ENCODE measurements around the gene RUBCNL.

RUBCNL gene

DNA sequence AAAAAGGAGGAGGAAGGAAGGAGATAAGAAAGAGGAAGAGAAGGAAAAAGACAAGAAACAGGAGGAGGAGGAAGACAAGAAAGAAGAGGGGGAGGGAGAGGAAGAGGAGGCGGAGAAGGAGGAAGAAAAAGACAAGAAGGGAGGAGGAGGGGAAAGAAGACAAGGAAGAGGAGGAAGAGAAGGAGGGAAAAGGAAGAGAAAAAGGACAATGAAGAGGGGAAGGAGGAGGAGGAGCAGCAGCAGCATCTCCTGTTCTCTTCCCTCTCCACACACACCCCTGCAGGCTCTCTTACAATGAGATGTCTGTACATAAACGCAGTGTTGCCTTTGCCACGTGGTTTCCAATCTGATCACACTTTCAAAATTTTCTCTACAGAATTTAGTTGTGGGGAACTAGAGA, 66.6 kb downstream of the RUBCNL start:
- no peak overlapping the region for H3K27ac ChIP-seq (ENCODE audit: low read depth, low read length, poor library complexity, severe bottlenecking)
- no peaks in the 10 kb centered on the region for H3K27me3 ChIP-seq (ENCODE audit: insufficient read depth, low read length)
- no peak for TF ChIP-seq EZH2 (IDR thresholded peaks at IDR 0.05; ENCODE audit: borderline replicate concordance, low read length)
- TF ChIP-seq, protein P1, sequence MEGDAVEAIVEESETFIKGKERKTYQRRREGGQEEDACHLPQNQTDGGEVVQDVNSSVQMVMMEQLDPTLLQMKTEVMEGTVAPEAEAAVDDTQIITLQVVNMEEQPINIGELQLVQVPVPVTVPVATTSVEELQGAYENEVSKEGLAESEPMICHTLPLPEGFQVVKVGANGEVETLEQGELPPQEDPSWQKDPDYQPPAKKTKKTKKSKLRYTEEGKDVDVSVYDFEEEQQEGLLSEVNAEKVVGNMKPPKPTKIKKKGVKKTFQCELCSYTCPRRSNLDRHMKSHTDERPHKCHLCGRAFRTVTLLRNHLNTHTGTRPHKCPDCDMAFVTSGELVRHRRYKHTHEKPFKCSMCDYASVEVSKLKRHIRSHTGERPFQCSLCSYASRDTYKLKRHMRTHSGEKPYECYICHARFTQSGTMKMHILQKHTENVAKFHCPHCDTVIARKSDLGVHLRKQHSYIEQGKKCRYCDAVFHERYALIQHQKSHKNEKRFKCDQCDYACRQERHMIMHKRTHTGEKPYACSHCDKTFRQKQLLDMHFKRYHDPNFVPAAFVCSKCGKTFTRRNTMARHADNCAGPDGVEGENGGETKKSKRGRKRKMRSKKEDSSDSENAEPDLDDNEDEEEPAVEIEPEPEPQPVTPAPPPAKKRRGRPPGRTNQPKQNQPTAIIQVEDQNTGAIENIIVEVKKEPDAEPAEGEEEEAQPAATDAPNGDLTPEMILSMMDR (IDR thresholded peaks at IDR 0.05; ENCODE audit: low read length) = no peak
- no peaks in the 10 kb centered on the region for H3K9me2 ChIP-seq (ENCODE audit: low read depth, low read length)
- H3K4me1 ChIP-seq (ENCODE audit: insufficient read depth, low read length, severe bottlenecking) = peaks cover 14% of the 10 kb centered on the region
- no peaks in the 10 kb centered on the region for H3F3A ChIP-seq (ENCODE audit: insufficient read depth, low read length)
- no peaks in the 10 kb centered on the region; the same call in 1 of the 2 replicates for H3K36me3 ChIP-seq (ENCODE audit: insufficient read depth, low read length)
- no peaks in the 10 kb centered on the region for H3K79me2 ChIP-seq (ENCODE audit: insufficient read depth, low read length)
- H3K9me3 ChIP-seq (ENCODE audit: low read length) = no peaks in the 10 kb centered on the region
- no peaks in the 10 kb centered on the region for H4K20me1 ChIP-seq (ENCODE audit: insufficient read depth, low read length)
- H2AFZ ChIP-seq (ENCODE audit: low read length) = no peak overlapping the region
- no peak overlapping the region for H3K4me2 ChIP-seq (ENCODE audit: low read length)
- no peak overlapping the region for H3K4me3 ChIP-seq (ENCODE audit: low read depth, low read length, poor library complexity, severe bottlenecking)
- no peak overlapping the region for H3K9ac ChIP-seq (ENCODE audit: low read length)

DNA sequence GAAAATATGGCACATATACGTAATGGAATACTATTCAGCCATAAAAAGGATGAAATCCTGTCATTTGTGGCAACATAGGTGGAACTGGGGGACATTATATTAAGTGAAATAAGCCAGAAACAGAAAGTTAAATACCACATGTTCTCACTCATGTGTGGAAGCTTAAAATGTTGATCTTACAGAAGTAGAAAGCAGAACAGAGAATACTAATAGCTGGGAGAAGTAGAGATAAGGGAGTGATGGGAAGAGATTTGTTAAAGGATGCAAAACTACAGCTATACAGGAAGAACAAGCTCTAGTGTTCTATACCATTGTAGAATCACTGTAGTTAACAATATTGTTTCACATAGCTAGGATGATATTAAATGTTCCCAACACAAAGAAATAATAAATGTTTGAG, 68.1 kb downstream of the RUBCNL start:
- H3K4me2 ChIP-seq (ENCODE audit: low read length) = no peak overlapping the region
- TF ChIP-seq EZH2 (IDR thresholded peaks at IDR 0.05; ENCODE audit: borderline replicate concordance, low read length) = no peak
- TF ChIP-seq, protein P1 (IDR thresholded peaks at IDR 0.05; ENCODE audit: low read length) = no peak
- no peak overlapping the region for H2AFZ ChIP-seq (ENCODE audit: low read length)
- H3K9me2 ChIP-seq (ENCODE audit: low read depth, low read length) = no peaks in the 10 kb centered on the region
- no peaks in the 10 kb centered on the region for H3K36me3 ChIP-seq (ENCODE audit: insufficient read depth, low read length)
- no peaks in the 10 kb centered on the region for H4K20me1 ChIP-seq (ENCODE audit: insufficient read depth, low read length)
- H3K27ac ChIP-seq (ENCODE audit: low read depth, low read length, poor library complexity, severe bottlenecking) = no peak overlapping the region
- peaks cover 14% of the 10 kb centered on the region for H3K4me1 ChIP-seq (ENCODE audit: insufficient read depth, low read length, severe bottlenecking)
- H3K27me3 ChIP-seq (ENCODE audit: insufficient read depth, low read length) = no peaks in the 10 kb centered on the region
- H3K9ac ChIP-seq (ENCODE audit: low read length) = no peak overlapping the region
- H3K9me3 ChIP-seq (ENCODE audit: low read length) = no peaks in the 10 kb centered on the region
- H3K79me2 ChIP-seq (ENCODE audit: insufficient read depth, low read length) = no peaks in the 10 kb centered on the region
- no peak overlapping the region for H3K4me3 ChIP-seq (ENCODE audit: low read depth, low read length, poor library complexity, severe bottlenecking)
- no peaks in the 10 kb centered on the region for H3F3A ChIP-seq (ENCODE audit: insufficient read depth, low read length)

DNA sequence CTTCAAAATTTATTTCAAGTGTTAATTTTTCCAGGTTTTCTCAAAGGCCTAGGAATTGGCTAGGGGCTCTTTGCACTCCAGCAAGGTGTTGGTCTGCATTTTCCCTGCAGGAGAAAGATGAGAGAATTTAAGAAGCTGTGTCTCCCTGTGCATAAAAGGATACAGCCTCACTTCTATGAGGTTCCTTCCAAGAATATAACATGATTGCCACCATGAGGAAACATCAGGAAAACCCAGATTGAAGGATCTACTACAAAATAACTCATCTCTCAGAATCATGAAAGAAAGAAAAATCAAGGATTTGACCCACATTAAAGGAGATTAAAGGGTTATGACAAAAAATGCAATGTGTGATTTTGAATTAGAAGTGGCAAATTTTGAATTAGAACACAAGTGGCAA, 69.9 kb downstream of the RUBCNL start:
- Histone ChIP-seq H3K9me2 (ENCODE audit: low read depth, low read length) (no peaks in the 10 kb centered on the region), H3K4me1 (ENCODE audit: insufficient read depth, low read length, severe bottlenecking) (peaks cover 14% of the 10 kb centered on the region), H3K27ac (ENCODE audit: low read depth, low read length, poor library complexity, severe bottlenecking) (no peak overlapping the region), H3K27me3 (ENCODE audit: insufficient read depth, low read length) (no peaks in the 10 kb centered on the region), H3K79me2 (ENCODE audit: insufficient read depth, low read length) (no peaks in the 10 kb centered on the region), H3K4me3 (ENCODE audit: low read depth, low read length, poor library complexity, severe bottlenecking) (no peak overlapping the region), H3K36me3 (ENCODE audit: insufficient read depth, low read length) (no peaks in the 10 kb centered on the region), H2AFZ (ENCODE audit: low read length) (no peak overlapping the region), H3F3A (ENCODE audit: insufficient read depth, low read length) (no peaks in the 10 kb centered on the region), H3K9me3 (ENCODE audit: low read length) (no peaks in the 10 kb centered on the region), H3K4me2 (ENCODE audit: low read length) (no peak overlapping the region), H4K20me1 (ENCODE audit: insufficient read depth, low read length) (no peaks in the 10 kb centered on the region), H3K9ac (ENCODE audit: low read length) (no peak overlapping the region)
- TF ChIP-seq, protein P1 (IDR thresholded peaks at IDR 0.05; ENCODE audit: low read length) = no peak
- no peak for TF ChIP-seq EZH2 (IDR thresholded peaks at IDR 0.05; ENCODE audit: borderline replicate concordance, low read length)
